Neuronal stem cell (in vitro differentiated cells): ENCODE measurements around the gene DNAH17.

Source experiments
- DNase-seq: peaks from one replicate; pipeline ENCODE4 v3.0.0-alpha.2; 2013; ENCODE audit warnings: low spot score
- H2AFZ ChIP-seq: one replicate; pipeline ENCODE4 v1.6.1; 2013; ENCODE audit warnings: mild to moderate bottlenecking, low read length, inconsistent platforms
- H2AK5ac ChIP-seq: 2 replicates; pipeline ENCODE4 v1.6.1; 2013; ENCODE audit warnings: low read depth, mild to moderate bottlenecking, inconsistent platforms, low read length, moderate library complexity, mixed read lengths
- H2BK120ac ChIP-seq: 2 replicates; pipeline ENCODE4 v1.6.1; 2013; ENCODE audit warnings: low read depth, mild to moderate bottlenecking, inconsistent platforms, low read length, moderate library complexity, mixed read lengths
- H2BK12ac ChIP-seq: one replicate; pipeline ENCODE4 v1.6.1; 2013; ENCODE audit warnings: low read length, inconsistent platforms
- H2BK15ac ChIP-seq: 2 replicates; pipeline ENCODE4 v1.6.1; 2013; ENCODE audit warnings: mild to moderate bottlenecking, low read length, inconsistent platforms, mixed read lengths
- H2BK5ac ChIP-seq: one replicate; pipeline ENCODE4 v1.6.1; 2013; ENCODE audit warnings: inconsistent platforms, mild to moderate bottlenecking, low read length, moderate library complexity
- H3K14ac ChIP-seq: one replicate; pipeline ENCODE4 v1.6.1; 2013; ENCODE audit warnings: low read length, inconsistent platforms
- H3K18ac ChIP-seq: 2 replicates; pipeline ENCODE4 v1.6.1; 2013; ENCODE audit warnings: low read length, inconsistent platforms
- H3K23ac ChIP-seq: 2 replicates; pipeline ENCODE4 v1.6.1; 2013; ENCODE audit warnings: low read depth, mild to moderate bottlenecking, mixed read lengths, low read length, inconsistent platforms; ENCODE audit not compliant: poor library complexity
- H3K27ac ChIP-seq: replicated peaks from 3 replicates; pipeline ENCODE4 v1.5.1; 2013; ENCODE audit warnings: low read length, inconsistent platforms
- H3K27me3 ChIP-seq, 3 experiments: 2 replicates each; pipeline ENCODE4 v1.6.1; 2013; ENCODE audit warnings: low read length in 3 of 3, mild to moderate bottlenecking in 2 of 3, inconsistent platforms in 1 of 3, low read depth in 1 of 3, mixed read lengths in 1 of 3, moderate library complexity in 1 of 3; ENCODE audit not compliant: control insufficient read depth in 3 of 3, insufficient read depth in 3 of 3
- H3K36me3 ChIP-seq, 2 donors: replicated peaks in 1 of 2; 2 replicates each; pipeline ENCODE4 v1.6.1; 2013; ENCODE audit warnings: low read length in 2 of 2; ENCODE audit not compliant: control insufficient read depth in 2 of 2, insufficient read depth in 2 of 2
- H3K4ac ChIP-seq: 2 replicates; pipeline ENCODE4 v1.6.1; 2013; ENCODE audit warnings: inconsistent platforms, mild to moderate bottlenecking, low read length, moderate library complexity
- H3K4me1 ChIP-seq, 2 donors: 1 replicate in 1 of 2; 2 replicates in 1 of 2; pipeline ENCODE4 v1.6.1; 2013; ENCODE audit warnings: low read length in 2 of 2, low read depth in 1 of 2; ENCODE audit not compliant: control insufficient read depth in 2 of 2, insufficient read depth in 1 of 2
- H3K4me2 ChIP-seq: one replicate; pipeline ENCODE4 v1.6.1; 2013; ENCODE audit warnings: mild to moderate bottlenecking, low read length, inconsistent platforms; ENCODE audit not compliant: insufficient read depth, poor library complexity, severe bottlenecking
- H3K4me3 ChIP-seq, 2 donors: 2 replicates each; pipeline ENCODE4 v1.5.1; 2013; ENCODE audit warnings: low read length in 2 of 2, mild to moderate bottlenecking in 2 of 2, inconsistent platforms in 1 of 2, moderate library complexity in 1 of 2
- H3K79me1 ChIP-seq: one replicate; pipeline ENCODE4 v1.6.1; 2013; ENCODE audit warnings: low read depth, mild to moderate bottlenecking, inconsistent platforms, low read length, moderate library complexity
- H3K9ac ChIP-seq: one replicate; pipeline ENCODE4 v1.6.1; 2013; ENCODE audit warnings: mild to moderate bottlenecking, low read depth, low read length, inconsistent platforms; ENCODE audit not compliant: poor library complexity
- H3K9me3 ChIP-seq, 2 donors: replicated peaks in 1 of 2; 2 replicates each; pipeline versions ENCODE3 to v1.6.1; 2013; ENCODE audit warnings: low read length in 2 of 2, mild to moderate bottlenecking in 2 of 2, inconsistent platforms in 1 of 2, low read depth in 1 of 2, mixed read lengths in 1 of 2, moderate library complexity in 1 of 2; ENCODE audit not compliant: control insufficient read depth in 2 of 2, insufficient read depth in 1 of 2
- H4K8ac ChIP-seq: one replicate; pipeline ENCODE4 v1.6.1; 2013; ENCODE audit warnings: low read depth, mild to moderate bottlenecking, inconsistent platforms, low read length, moderate library complexity
- H4K91ac ChIP-seq: one replicate; pipeline ENCODE4 v1.6.1; 2013; ENCODE audit warnings: low read length, low read depth, mild to moderate bottlenecking, inconsistent platforms; ENCODE audit not compliant: poor library complexity
- WGBS, 2 donors: extraction: QIAGEN DNeasy Blood & Tissue Kit; methylation state at CpG; one replicate each; pipeline ENCODE4 v1.1.7; 2013; ENCODE audit warnings: missing lambda C conversion rate in 2 of 2, mixed read lengths in 1 of 2; ENCODE audit not compliant: insufficient read length in 2 of 2, insufficient replicate concordance in 1 of 2; ENCODE audit errors: extremely low coverage in 2 of 2; 5-methylcytosine and 5-hydroxymethylcytosine counted together

The DNAH17 gene

DNA sequence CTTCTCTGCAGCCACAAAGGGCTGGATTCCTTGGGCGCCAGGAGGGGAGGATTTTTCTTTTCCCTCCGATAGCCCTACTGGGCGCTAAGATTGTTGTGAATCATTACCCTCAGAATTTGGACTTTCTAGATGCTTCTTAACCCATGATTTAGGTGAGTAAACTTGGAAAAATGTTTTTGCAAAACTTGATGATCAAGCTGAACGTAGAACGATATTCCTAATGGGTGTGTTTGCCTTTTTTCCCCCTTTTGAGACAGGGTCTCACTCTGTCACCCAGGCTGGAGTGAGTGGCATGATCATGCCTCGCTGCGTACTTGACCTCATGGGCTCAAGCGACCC lies 155.0 kb downstream of the DNAH17 start:
- Histone ChIP-seq H3K79me1 (peaks cover 15% of the 10 kb centered on the region), H3K4ac (no peak overlapping the region), H3K23ac (no peak overlapping the region), H4K8ac (no peak overlapping the region), H2AK5ac (no peak overlapping the region), H3K14ac (no peak overlapping the region), H3K27ac (no peak overlapping the region), H2BK120ac (no peak overlapping the region), H3K27me3 (no peaks in the 10 kb centered on the region), H3K36me3 (peaks cover 44 to 97% of the 10 kb centered on the region in 2 donors), H2BK15ac (no peak overlapping the region), H3K4me1 (peaks cover 5 to 11% of the 10 kb centered on the region in 2 donors), H3K18ac (no peak overlapping the region), H2BK5ac (no peak overlapping the region), H3K4me3 (no peak overlapping the region), H4K91ac (no peak overlapping the region), H2BK12ac (no peak overlapping the region), H3K4me2 (no peak overlapping the region), H2AFZ (no peak overlapping the region), H3K9ac (peak overlapping the region; percentile 67), H3K9me3 (peaks cover 0 to 1% of the 10 kb centered on the region in 2 donors)
- WGBS, 2 donors: no CpG with 5 or more reads among the region's 8 CpGs
- DNase-seq: no peak

DNA sequence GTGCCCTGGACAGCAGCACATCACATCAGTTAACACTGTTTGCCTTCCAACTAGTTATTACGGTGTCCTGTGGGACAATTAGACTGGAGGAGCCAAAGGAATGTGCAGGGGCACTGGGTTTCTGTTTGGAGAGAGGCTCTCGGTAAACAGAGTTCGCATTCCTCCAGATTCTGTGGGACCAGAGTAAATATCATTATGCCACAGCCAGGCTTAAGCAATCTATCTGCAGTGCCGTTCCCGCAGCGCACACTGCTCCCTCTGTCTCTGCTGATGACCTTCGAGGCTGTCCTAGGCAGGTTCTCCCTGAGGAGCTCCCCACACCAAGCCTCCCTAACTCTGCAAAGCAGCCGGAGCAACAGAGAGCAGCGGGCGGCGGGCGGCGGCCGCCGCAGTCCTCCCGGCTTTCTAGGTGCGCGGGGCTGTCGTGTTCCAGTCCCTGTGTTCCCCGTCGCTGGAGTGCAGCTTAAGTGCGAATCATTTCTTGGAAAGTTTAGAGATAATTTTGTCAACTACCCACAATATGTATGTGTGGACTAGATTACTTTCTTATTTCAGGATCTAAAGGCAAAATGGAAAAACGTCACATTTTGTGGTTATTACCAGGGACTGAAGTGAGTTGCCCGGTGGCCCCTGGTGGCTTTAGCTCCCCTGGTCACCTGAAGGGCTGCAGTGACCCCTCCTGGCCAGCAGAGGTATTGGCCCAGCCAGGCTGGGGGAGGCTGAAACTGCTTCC lies 155.5 kb downstream of the DNAH17 start:
- no peak overlapping the region for H4K8ac ChIP-seq
- peaks cover 0 to 1% of the 10 kb centered on the region in 2 donors for H3K9me3 ChIP-seq
- peak overlapping the region; percentile 52 for H3K18ac ChIP-seq
- H3K4me3 ChIP-seq: no peak overlapping the region
- no peak overlapping the region for H3K4ac ChIP-seq
- no peak overlapping the region for H3K4me2 ChIP-seq
- peaks cover 5 to 11% of the 10 kb centered on the region in 2 donors for H3K4me1 ChIP-seq
- H3K9ac ChIP-seq: no peak overlapping the region
- peaks cover 17% of the 10 kb centered on the region for H3K79me1 ChIP-seq
- no peak overlapping the region for H2BK5ac ChIP-seq
- no peak overlapping the region for H2BK120ac ChIP-seq
- H2AK5ac ChIP-seq: peak overlapping the region; percentile 83
- peak overlapping the region; percentile 62 for H3K27ac ChIP-seq
- no peak overlapping the region for H2BK15ac ChIP-seq
- peak; percentile 71 for DNase-seq
- no peak overlapping the region for H3K14ac ChIP-seq
- H2AFZ ChIP-seq: no peak overlapping the region
- H3K36me3 ChIP-seq: peaks cover 43 to 97% of the 10 kb centered on the region in 2 donors
- no peak overlapping the region for H4K91ac ChIP-seq
- H2BK12ac ChIP-seq: peak overlapping the region; percentile 94
- no CpG with 5 or more reads among the region's 24 CpGs for WGBS, 2 donors
- peak overlapping the region; percentile 85 for H3K23ac ChIP-seq
- no peaks in the 10 kb centered on the region for H3K27me3 ChIP-seq

DNA sequence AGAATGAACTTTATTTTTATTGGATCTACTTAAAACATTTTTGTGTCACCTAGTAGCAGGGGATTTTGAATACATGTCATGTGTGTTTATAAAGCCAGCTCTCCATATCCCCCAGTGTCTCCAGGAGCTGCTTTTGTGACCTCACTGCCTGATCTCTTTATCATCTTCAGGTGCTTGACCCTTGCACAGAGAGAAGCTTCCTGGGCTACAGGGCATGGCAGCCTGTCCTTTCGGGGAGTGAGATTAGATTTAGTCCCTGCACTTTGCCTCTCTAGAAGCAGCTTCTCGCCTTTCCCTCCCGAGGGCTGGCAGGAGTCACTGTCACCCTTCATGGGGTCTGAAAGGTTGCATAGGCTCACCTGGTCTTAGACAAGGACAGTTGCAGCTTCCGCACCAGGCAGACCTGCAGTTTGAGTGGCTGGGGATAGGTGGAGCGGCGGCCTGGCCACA lies 156.1 kb downstream of the DNAH17 start:
- no peak overlapping the region for H3K14ac ChIP-seq
- H3K36me3 ChIP-seq: peaks cover 41 to 97% of the 10 kb centered on the region in 2 donors
- DNase-seq: no peak
- no peaks in the 10 kb centered on the region for H3K27me3 ChIP-seq
- H3K4ac ChIP-seq: no peak overlapping the region
- peak overlapping the region; percentile 31 for H3K18ac ChIP-seq
- no peak overlapping the region for H4K91ac ChIP-seq
- no peak overlapping the region for H4K8ac ChIP-seq
- H3K4me1 ChIP-seq: peaks cover 5 to 11% of the 10 kb centered on the region in 2 donors
- H2AK5ac ChIP-seq: peak overlapping the region; percentile 83
- H2BK5ac ChIP-seq: no peak overlapping the region
- H2AFZ ChIP-seq: no peak overlapping the region
- peaks cover 0 to 1% of the 10 kb centered on the region in 2 donors for H3K9me3 ChIP-seq
- H2BK12ac ChIP-seq: peak overlapping the region; percentile 94
- H3K4me2 ChIP-seq: no peak overlapping the region
- H2BK120ac ChIP-seq: no peak overlapping the region
- no peak overlapping the region for H3K9ac ChIP-seq
- peak overlapping the region; percentile 85 for H3K23ac ChIP-seq
- H2BK15ac ChIP-seq: no peak overlapping the region
- peaks cover 17% of the 10 kb centered on the region for H3K79me1 ChIP-seq
- H3K4me3 ChIP-seq: no peak overlapping the region
- peak overlapping the region; percentile 62 for H3K27ac ChIP-seq
- WGBS, 2 donors: no CpG with 5 or more reads among the region's 6 CpGs

DNA sequence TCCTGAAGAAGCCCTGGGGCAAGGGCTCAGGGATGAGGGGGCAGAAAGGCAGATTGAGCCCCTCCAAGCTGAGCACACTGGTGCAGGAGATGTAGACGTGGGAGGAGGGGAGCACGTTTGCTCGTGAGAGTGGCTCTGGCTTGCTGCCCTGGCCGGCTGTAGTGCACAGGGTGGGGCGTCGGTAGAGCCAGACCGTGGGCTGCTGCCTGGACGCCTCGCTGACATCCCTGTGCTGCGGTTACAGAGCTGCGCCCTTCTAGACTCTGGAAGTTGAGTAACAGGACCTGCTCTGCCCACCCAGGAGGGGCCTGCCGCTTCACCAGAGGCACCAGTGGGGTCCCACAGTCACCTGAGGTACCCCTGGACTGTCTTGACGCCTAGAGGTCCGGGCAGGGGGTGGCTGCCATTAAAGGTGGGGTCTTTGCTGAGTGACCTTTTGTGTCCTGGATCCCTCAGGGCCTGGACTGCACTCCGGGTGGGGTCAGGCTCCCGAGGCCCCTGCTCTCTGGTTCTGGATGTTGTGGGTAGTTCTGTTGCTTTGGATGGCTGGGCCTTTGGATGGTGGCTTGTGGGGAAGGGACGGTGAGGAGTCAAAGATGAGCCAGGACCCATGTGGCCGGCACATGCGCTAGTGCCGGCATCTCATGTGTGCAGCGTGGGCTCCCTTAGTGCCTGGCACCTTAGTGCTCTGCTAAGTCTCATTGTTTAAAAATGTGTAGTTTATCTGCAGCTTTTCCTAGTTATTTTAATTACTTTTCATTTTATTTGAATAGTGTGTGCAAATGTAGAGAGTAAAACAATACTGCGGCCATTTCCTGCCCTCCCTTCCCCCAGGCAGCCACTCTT lies 157.0 kb downstream of the DNAH17 start:
- H3K4me1 ChIP-seq: peaks cover 5 to 11% of the 10 kb centered on the region in 2 donors
- H3K14ac ChIP-seq: no peak overlapping the region
- H2AFZ ChIP-seq: no peak overlapping the region
- H3K79me1 ChIP-seq: peaks cover 17% of the 10 kb centered on the region
- H3K27ac ChIP-seq: no peak overlapping the region
- no CpG with 5 or more reads among the region's 22 CpGs for WGBS, 2 donors
- no peak overlapping the region for H3K18ac ChIP-seq
- H3K9me3 ChIP-seq: peaks cover 0 to 1% of the 10 kb centered on the region in 2 donors
- H3K9ac ChIP-seq: no peak overlapping the region
- H3K36me3 ChIP-seq: peaks cover 45 to 95% of the 10 kb centered on the region in 2 donors
- H4K8ac ChIP-seq: no peak overlapping the region
- H3K4me3 ChIP-seq: no peak overlapping the region
- no peak overlapping the region for H3K4ac ChIP-seq
- peak overlapping the region; percentile 52 for H2AK5ac ChIP-seq
- H2BK5ac ChIP-seq: no peak overlapping the region
- no peak overlapping the region for H2BK12ac ChIP-seq
- no peaks in the 10 kb centered on the region for H3K27me3 ChIP-seq
- H2BK15ac ChIP-seq: no peak overlapping the region
- H3K23ac ChIP-seq: peak overlapping the region; percentile 73
- DNase-seq: no peak
- H3K4me2 ChIP-seq: no peak overlapping the region
- H4K91ac ChIP-seq: no peak overlapping the region
- no peak overlapping the region for H2BK120ac ChIP-seq
